Activated CD4-positive, alpha-beta T cell treated with anti-CD3 and anti-CD28 coated beads, Interleukin-2, amount 10 ng/mL, durations not matched to agents 24 days and 14 days (primary cell): ENCODE results near the gene ABHD12B. TPM values are rescaled to one million over a fixed set of nuclear protein-coding genes. Genes with fewer than 3 reads are reported as not detected.

Experiments used
- DNase-seq: peaks from one replicate; pipeline ENCODE4 v3.0.0; 2022
- H3K27ac Mint-ChIP-seq: one replicate; pipeline ENCODE4 v1.8.0; 2022; ENCODE audit warnings: mild to moderate bottlenecking, mixed read lengths
- H3K27me3 Mint-ChIP-seq: one replicate; pipeline ENCODE4 v1.8.0; 2022; ENCODE audit warnings: mixed read lengths
- H3K36me3 Mint-ChIP-seq: one replicate; pipeline ENCODE4 v1.8.0; 2022; ENCODE audit warnings: low read depth, mild to moderate bottlenecking, mixed read lengths
- H3K4me1 Mint-ChIP-seq: one replicate; pipeline ENCODE4 v1.8.0; 2021; ENCODE audit warnings: mixed read lengths
- H3K4me3 Mint-ChIP-seq: one replicate; pipeline ENCODE4 v1.8.0; 2022; ENCODE audit warnings: mild to moderate bottlenecking, moderate library complexity, mixed read lengths
- H3K9me3 Mint-ChIP-seq: one replicate; pipeline ENCODE4 v1.8.0; 2021; ENCODE audit warnings: mixed read lengths
- intact Hi-C: fragments of 100-400 bp; cut with micrococcal nuclease; formaldehyde crosslinking; loops from one replicate; pipeline ENCODE4 v1.15.1; 2023
- total RNA-seq: library from RNA; stranded (reverse); gene quantifications from 2 replicates; pipeline ENCODE4 v1.2.3, GENCODE V29; 2022

The ABHD12B gene, protein sequence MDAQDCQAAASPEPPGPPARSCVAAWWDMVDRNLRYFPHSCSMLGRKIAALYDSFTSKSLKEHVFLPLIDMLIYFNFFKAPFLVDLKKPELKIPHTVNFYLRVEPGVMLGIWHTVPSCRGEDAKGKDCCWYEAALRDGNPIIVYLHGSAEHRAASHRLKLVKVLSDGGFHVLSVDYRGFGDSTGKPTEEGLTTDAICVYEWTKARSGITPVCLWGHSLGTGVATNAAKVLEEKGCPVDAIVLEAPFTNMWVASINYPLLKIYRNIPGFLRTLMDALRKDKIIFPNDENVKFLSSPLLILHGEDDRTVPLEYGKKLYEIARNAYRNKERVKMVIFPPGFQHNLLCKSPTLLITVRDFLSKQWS
- not detected in 2 replicates for total RNA-seq

DNA sequence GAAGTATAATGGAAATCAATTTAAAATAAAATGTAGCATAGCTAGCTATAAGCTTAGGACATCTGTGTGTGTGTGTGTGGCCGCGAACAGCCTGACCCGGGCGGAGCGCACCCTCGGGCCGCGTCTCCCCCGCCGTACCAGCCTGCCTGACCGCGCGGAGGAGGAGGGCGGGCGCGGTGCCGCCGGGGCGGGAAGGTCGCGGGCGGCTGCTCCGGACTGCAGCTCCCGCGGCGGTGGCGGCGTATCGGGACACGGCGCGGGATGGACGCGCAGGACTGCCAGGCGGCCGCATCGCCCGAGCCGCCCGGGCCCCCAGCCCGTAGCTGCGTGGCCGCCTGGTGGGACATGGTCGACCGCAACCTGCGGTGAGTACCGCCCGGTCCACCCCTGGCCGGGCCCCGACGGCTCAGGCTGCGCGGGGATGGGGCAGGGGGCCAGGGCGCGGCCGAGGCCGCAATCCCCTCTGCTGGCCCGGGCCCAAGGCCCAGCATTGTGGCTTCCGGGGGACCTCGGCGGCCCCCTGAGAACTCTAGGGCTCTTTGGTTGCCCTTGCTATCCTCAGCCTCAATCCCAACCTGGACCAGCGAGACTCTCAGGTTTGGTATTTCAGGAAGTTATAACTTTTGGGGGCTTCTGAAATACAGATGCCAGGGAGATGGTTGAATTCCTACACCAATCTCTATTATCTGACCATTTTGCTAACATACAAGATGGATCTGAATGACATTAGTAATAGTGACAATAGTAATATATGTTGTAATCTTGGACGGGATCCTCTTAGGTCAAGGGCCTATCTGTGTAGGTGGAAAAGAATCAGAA is at the start of gene ABHD12B:
Gene ABHD12B, plus strand, starts transcription at position 140 of the 819 bp plus-strand sequence. Its CDS starts 122 bp downstream, at position 262.
- Mint-ChIP-seq H3K4me1 (peaks cover 20% of the 10 kb centered on the region), H3K36me3 (no peaks in the 10 kb centered on the region), H3K27me3 (peaks cover 80% of the 10 kb centered on the region), H3K9me3 (peaks cover 4% of the 10 kb centered on the region), H3K27ac (no peak within 1 kb of the TSS), H3K4me3 (no peak within 1 kb of the TSS)
- no peak for DNase-seq
- intact Hi-C loops: no loop called here

DNA sequence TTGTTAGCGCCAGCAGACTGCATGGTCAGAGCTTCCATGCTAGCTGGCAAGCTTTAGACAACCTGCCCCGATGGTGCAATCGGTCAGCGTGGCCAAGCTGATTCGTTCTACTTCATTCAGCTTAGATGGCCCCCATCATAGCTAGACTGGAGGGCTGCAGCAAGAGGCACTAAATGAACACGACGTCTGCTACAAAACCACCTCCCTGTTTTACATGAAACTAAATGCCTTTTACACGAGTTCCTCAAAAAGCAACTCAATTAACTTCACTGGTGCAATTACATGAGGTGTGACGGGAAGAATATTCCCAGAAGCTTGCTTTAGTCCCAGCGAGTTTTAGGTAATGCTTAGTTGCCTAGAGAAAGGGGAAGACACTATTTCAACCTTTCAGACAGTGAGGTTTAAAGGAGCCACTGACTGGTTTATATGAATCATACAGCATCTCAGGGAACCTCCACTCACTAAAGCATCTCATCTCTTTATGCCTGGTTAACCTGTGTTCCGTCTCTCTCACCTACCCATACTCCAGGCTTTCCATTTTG is 49.3 kb upstream of the ABHD12B start:
- Mint-ChIP-seq H3K4me3 (peak overlapping the region; percentile 77), H3K27ac (peak overlapping the region; percentile 87), H3K36me3 (peaks cover 32% of the 10 kb centered on the region), H3K9me3 (no peaks in the 10 kb centered on the region), H3K4me1 (peaks cover 62% of the 10 kb centered on the region), H3K27me3 (no peaks in the 10 kb centered on the region)
- DNase-seq: no peak
- intact Hi-C loops: loop anchor here (1.0 to 10.0 kb wide), 5 partner anchors 9 to 1188 kb away; partner anchors contain the start of genes DNAAF2 and NIN

DNA sequence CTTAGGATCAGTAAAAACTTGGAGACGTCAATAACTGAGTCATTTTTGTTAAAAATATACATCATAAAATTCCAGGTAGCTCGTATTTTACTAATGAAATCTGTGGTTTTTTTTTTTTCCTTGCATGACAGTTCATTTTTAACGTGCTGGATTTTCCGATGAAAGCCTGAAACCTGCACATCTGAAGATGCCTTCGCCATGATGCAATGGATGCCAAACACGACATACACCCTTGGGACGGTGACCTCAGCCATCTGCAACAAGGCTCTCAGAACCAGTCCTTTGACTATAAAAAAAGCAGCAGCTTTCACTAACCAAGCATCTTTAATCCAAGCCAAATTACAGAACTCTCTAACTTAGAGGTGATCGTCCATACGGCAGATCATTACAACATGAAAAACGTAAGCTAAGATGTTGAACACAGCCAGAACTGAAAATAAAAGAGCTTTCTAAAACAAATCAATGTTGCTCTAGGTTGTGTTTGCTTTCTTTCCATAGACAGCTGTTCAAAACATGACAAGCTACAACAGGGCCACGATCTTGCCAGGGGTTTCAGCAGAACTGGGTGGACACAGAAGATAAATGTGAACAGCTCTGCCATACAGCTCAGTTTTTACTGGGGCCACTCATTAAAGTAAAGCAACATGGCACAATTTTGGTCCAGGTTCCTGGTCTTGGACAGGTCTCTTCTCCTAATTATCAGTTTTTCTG is 48.6 kb upstream of the ABHD12B start:
- Mint-ChIP-seq H3K4me1 (peaks cover 64% of the 10 kb centered on the region), H3K27ac (peak overlapping the region; percentile 87), H3K4me3 (peak overlapping the region; percentile 77), H3K36me3 (peaks cover 34% of the 10 kb centered on the region), H3K9me3 (no peaks in the 10 kb centered on the region), H3K27me3 (no peaks in the 10 kb centered on the region)
- no peak for DNase-seq
- intact Hi-C loops: loop anchor here (2.0 to 10.0 kb wide), 3 partner anchors 36 to 1188 kb away; partner anchors contain the start of gene DNAAF2

DNA sequence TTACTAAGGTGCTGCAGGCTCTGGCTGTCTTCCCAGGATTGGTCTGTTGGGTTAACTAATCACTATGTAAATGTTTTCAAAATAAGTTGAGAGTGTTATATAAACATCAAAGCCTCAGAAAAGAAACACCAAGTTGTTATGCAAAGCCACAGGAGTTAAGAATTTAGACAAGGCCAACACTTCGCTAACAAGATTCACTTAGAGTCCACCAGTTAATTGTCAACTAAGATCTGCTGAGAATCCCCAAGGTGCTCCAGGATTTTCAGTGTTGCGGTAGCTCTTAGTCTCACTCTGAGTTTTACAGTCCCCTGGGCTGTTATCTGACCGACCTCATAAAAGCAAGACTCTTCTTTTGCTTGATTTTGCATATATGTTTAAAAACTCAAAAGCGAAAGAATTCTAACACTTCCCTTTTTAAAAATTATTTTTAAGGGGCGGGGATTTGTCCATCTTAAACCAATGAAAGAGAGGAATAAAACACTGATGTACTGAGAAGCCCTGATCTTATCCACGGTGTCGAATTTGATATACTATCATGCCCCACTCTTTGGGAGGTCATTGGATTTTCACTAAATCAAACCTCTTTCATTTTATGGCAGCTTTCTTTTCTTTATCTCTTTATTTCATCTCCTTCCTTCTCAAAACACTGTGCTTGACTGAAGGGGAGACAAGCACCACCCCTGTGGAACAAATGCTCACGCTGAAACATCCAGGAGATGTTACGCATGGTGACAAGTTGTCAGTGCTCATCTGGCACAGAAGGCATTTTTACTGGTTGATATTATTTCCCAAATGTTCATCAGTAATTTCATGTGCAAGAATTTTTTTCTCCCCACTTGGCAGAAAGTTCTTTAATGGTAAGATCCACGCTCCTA is 47.9 kb upstream of the ABHD12B start:
- no peaks in the 10 kb centered on the region for H3K27me3 Mint-ChIP-seq
- H3K9me3 Mint-ChIP-seq: no peaks in the 10 kb centered on the region
- intact Hi-C loops: loop anchor here (2.0 to 10.0 kb wide), 3 partner anchors 37 to 1189 kb away; partner anchors contain the start of gene DNAAF2
- H3K36me3 Mint-ChIP-seq: peaks cover 37% of the 10 kb centered on the region
- peak overlapping the region; percentile 77 for H3K4me3 Mint-ChIP-seq
- H3K27ac Mint-ChIP-seq: peak overlapping the region; percentile 87
- DNase-seq: no peak
- H3K4me1 Mint-ChIP-seq: peaks cover 67% of the 10 kb centered on the region

DNA sequence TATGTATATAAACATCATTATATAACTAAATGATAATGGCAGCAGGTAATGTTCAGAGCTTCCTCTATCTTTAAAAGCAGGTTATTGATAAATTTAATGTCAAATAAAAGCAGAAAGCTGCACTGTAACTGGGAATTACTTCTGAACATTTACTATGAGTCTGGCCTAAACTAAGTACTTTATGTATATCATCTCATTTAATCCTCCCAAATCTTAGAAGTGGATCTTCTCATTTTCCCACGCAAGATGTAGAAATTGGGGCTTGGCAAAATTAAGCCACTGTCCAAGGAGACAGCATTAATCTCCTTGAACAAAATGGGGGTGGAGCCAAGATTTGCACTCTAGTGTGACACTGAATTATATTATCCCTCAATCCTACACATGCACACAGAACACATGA is 46.5 kb upstream of the ABHD12B start:
- H3K27ac Mint-ChIP-seq: no peak overlapping the region
- DNase-seq: no peak
- no peaks in the 10 kb centered on the region for H3K27me3 Mint-ChIP-seq
- no peaks in the 10 kb centered on the region for H3K9me3 Mint-ChIP-seq
- peaks cover 68% of the 10 kb centered on the region for H3K4me1 Mint-ChIP-seq
- H3K36me3 Mint-ChIP-seq: peaks cover 35% of the 10 kb centered on the region
- no peak overlapping the region for H3K4me3 Mint-ChIP-seq
- intact Hi-C loops: loop anchor here (10.0 kb wide), 2 partner anchors 961 to 1191 kb away; partner anchors contain the start of gene DNAAF2

DNA sequence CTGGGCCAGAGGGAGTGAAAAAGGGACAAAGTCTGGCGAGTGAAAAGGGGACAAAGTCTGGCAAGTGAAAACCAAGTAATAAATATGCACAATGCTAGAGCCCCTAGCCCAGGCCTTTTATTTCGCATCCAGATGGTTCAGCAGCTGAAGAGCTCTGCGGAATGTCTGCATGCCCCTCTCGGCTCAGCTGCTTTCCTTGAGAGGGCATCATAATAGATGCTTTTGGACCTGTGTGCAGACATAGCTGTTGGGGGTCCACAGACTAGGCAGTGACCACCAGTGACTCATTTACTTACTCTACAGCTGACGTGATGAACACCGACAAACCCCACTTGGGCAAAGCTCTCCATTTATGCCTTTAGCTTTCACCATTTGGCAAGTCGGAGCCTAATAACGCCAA is 45.2 kb upstream of the ABHD12B start:
- H3K9me3 Mint-ChIP-seq: no peaks in the 10 kb centered on the region
- intact Hi-C loops: loop anchor here (10.0 kb wide), 2 partner anchors 962 to 1192 kb away; partner anchors contain the start of gene DNAAF2
- no peak overlapping the region for H3K4me3 Mint-ChIP-seq
- H3K4me1 Mint-ChIP-seq: peaks cover 61% of the 10 kb centered on the region
- H3K27ac Mint-ChIP-seq: no peak overlapping the region
- DNase-seq: no peak
- peaks cover under 1% of the 10 kb centered on the region for H3K27me3 Mint-ChIP-seq
- H3K36me3 Mint-ChIP-seq: peaks cover 28% of the 10 kb centered on the region

DNA sequence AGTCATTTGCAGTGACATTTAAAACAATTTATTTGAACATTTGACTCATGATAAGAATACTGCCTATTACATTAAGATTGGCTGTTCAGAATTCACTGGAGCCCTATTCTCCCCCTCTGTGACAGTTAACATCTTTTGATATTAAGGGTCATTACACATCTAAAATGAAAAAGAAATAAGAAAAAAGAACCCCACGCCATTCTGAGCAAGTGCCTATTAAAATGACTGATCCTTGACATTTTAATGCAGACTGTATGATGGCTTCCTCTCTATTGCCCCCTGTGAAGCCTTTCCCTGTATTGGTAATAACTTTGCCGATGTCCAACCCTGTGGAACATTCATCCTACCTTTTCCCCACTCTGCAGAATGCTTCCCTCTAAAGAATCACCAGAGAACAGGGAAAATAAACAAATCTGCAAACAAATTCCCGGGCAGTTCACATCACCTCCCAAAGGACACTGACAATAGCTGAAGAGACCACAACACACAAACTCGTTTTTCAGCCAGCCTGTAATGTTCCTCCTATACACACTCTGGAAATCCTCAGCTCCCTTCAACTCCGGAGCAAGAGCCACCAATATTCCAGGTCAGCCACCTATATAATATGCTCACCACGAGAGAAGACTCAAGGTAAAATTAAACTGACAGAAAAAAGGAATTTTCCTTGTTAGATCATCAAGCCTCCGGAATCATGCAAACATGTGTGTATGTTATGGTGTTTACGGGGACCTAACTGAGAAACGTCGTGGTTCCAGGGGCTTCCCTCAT is 42.9 kb upstream of the ABHD12B start:
- intact Hi-C loops: loop anchor here (10.0 kb wide), 2 partner anchors 964 to 1194 kb away; partner anchors contain the start of gene DNAAF2
- no peak for DNase-seq
- Mint-ChIP-seq H3K4me3 (peak overlapping the region; percentile 90), H3K27me3 (peaks cover 12% of the 10 kb centered on the region), H3K4me1 (peaks cover 48% of the 10 kb centered on the region), H3K36me3 (peaks cover 28% of the 10 kb centered on the region), H3K27ac (no peak overlapping the region), H3K9me3 (no peaks in the 10 kb centered on the region)

DNA sequence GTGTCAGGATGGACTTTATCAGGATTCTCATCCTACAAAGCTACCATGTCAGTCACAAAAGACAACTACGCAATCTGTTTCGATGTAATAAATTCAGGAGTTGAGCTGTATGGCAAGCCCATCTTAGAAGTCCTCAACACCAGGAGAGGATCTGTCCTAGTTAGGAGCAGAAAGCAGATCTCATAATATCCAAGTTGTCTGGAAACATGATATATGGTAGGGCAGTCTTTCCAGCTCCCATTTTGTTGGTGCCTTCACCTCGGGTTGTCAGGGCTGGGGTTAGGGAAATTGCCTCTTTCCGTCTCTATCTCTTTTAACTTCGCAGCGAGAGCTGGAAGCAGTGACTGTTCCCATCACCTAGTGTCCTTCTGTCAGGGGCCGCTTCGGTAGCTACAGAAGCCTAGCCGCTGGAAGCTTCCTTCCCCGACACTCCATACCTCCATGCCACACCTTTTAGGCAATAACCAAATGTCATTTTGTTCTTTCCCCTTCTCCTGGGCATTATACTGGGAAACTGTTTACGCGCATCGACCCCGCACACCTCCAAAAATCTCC is 42.3 kb upstream of the ABHD12B start:
- peaks cover 45% of the 10 kb centered on the region for H3K4me1 Mint-ChIP-seq
- peak overlapping the region; percentile 90 for H3K4me3 Mint-ChIP-seq
- no peaks in the 10 kb centered on the region for H3K9me3 Mint-ChIP-seq
- peaks cover 12% of the 10 kb centered on the region for H3K27me3 Mint-ChIP-seq
- H3K27ac Mint-ChIP-seq: peak overlapping the region; percentile 38
- intact Hi-C loops: loop anchor here (2.0 to 10.0 kb wide), 5 partner anchors 31 to 1195 kb away; partner anchors contain the start of genes DMAC2L, DNAAF2 and L2HGDH
- peaks cover 26% of the 10 kb centered on the region for H3K36me3 Mint-ChIP-seq
- no peak for DNase-seq

DNA sequence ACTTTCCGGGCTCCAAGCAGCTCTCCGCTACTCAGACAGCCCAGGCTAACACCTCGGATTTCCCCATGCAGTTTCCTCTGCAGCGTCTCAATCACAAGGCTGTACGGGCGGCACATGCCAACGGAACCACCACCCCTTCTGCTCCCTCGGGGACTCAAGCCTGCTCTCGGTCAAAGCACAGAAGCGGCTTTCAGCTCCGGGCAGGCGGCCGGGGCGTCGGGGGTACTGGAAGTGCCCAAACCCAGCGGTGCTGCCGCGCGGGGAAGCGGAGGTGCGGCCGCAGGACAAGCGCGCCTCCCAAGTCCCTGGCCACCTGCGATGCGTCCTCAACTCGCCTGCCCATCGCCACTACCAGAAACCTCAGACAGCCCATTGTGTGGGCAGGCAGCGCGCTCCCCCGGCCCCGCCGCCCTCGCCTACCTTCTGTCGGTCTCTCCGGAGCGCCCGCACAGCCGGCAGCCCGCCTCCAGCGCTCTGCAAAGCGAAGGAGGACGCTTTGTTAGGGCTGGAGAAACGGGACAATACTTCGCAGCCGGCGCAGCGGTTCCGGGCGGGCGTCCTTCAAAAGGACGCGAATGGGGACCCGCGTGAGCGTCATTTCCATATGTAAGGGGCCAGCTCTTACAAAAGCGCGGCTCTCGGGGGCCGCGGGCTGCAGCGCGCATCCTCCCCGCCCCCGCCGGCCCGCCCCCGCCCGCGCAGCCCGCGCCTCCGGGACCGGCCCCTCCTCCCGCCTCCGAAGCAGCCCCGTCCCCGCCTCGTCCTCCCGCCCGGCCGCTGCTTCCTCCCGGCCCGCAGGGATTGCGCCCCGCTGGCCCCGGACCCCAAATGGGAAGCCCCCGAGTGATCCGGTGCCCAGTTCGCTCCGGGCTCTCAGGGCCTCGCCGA is 41.6 kb upstream of the ABHD12B start:
- Mint-ChIP-seq H3K4me1 (peaks cover 46% of the 10 kb centered on the region), H3K4me3 (peak overlapping the region; percentile 90)

DNA sequence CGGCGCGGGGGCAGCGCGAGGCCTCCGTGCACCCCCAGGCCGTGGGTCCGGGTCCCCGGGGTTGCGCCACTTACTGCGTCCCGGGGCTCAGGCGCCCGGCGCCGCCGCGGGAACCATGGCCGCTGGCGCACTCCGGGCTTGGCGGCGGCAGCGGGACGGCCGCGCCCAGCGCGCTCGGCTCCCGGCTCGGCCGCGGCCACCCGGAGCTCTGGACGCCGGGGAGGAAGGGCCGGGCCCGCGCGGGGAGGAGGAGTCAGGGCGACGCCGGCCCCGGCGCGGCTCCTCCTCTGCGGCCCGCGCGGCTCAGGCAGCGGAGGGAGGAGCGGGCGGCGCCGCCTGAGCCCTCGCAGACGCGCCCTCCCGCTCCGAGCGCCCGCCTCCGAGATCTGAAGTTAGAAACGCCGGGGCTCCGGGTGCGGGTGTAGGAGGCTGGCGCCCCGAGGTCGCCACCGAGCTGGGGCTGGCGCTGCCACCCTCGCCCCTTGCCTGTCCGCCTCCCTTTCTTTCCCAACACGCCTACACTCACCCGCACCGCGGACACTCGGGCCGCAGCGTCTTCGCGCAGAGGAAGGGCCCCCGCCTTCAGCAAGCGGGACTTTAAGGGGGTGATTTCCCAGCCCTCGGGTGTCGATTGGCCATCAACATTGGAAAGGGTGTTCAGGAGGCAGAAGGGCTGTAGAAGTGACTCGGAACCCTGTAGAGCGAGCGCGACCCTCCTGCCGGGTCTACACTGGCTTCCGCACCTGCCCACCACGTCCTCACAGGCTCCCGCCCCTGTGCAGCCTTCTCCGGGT is 40.7 kb upstream of the ABHD12B start, which contains the start of gene NIN:
Gene NIN, minus strand, starts transcription at position 231 of the 794 bp plus-strand sequence. CDS start 9,106 bp downstream, outside the sequence.
- H3K9me3 Mint-ChIP-seq: no peaks in the 10 kb centered on the region
- intact Hi-C loops: loop anchor here (1.0 to 5.0 kb wide), 6 partner anchors 9 to 518 kb away; partner anchors contain the start of genes DMAC2L, L2HGDH and SAV1
- H3K36me3 Mint-ChIP-seq: peaks cover 20% of the 10 kb centered on the region
- H3K27ac Mint-ChIP-seq: peak within 1 kb of the TSS; percentile 93
- H3K4me1 Mint-ChIP-seq: peaks cover 45% of the 10 kb centered on the region
- peak; percentile 93 for DNase-seq
- H3K27me3 Mint-ChIP-seq: peaks cover 12% of the 10 kb centered on the region
- peak within 1 kb of the TSS; percentile 90 for H3K4me3 Mint-ChIP-seq

More for the DNA sequence above, 41.6 kb upstream of the ABHD12B start:
- Mint-ChIP-seq H3K9me3 (no peaks in the 10 kb centered on the region), H3K36me3 (peaks cover 23% of the 10 kb centered on the region), H3K27ac (peak overlapping the region; percentile 38), H3K27me3 (peaks cover 12% of the 10 kb centered on the region)
- intact Hi-C loops: loop anchor here (2.0 to 5.0 kb wide), 3 partner anchors 31 to 517 kb away; partner anchors contain the start of genes DMAC2L and L2HGDH
- DNase-seq: peak; percentile 88
